Suprapubic skin (tissue), 4 donors: ENCODE measurements around the gene MUC21.

Experiments
- CTCF ChIP-seq, 2 donors: fragments of 200-600 bp in 1 of 2; fragments of 450-650 bp in 1 of 2; sonication (generic) in 1 of 2; IDR thresholded peaks; one replicate each; pipeline ENCODE4 v1.5.1; 2016 to 2019; ENCODE audit warnings: antibody characterized with exemption in 2 of 2, mild to moderate bottlenecking in 1 of 2, moderate library complexity in 1 of 2
- EP300 ChIP-seq: sonication (generic); formaldehyde crosslinking; IDR thresholded peaks from one replicate; pipeline ENCODE4 v1.6.1; 2017; ENCODE audit warnings: antibody characterized with exemption
- POLR2A ChIP-seq, 2 donors: fragments of 450-650 bp; IDR thresholded peaks; one replicate each; pipeline ENCODE4 v1.6.1; 2017; ENCODE audit warnings: antibody characterized with exemption in 2 of 2, mild to moderate bottlenecking in 2 of 2, moderate library complexity in 2 of 2
- POLR2AphosphoS5 ChIP-seq, 3 donors: sonication (generic); formaldehyde crosslinking; IDR thresholded peaks; one replicate each; pipeline ENCODE4 v1.6.1; 2017; ENCODE audit warnings: antibody characterized with exemption in 3 of 3

DNA sequence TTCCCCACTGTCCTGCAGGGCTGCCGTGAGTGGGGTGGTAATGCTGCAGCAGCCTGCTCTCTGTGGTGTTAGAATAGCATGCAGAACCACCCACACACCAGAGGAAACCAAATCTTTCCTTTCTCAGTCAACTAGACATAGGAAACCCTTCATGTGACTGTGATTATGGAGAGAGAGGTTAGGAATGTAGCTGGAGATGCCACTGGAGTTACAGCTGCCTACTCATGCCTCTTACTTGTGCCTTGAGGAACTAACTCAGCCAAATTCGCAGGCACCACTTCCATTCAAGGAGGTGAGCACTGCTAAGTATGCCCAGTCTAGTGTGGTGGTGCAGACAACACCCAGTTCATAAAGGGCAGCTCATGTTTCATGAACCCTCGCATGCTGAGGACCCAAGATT, 54.2 kb downstream of the MUC21 start:
- no peak for TF ChIP-seq CTCF (IDR thresholded peaks at IDR 0.05)
- no peak for TF ChIP-seq EP300
- no peak for TF ChIP-seq POLR2AphosphoS5 (IDR thresholded peaks at IDR 0.05)
- no peak for TF ChIP-seq POLR2A (IDR thresholded peaks at IDR 0.05)
